ENCODE measurements around the gene ARHGAP26.

DNA sequence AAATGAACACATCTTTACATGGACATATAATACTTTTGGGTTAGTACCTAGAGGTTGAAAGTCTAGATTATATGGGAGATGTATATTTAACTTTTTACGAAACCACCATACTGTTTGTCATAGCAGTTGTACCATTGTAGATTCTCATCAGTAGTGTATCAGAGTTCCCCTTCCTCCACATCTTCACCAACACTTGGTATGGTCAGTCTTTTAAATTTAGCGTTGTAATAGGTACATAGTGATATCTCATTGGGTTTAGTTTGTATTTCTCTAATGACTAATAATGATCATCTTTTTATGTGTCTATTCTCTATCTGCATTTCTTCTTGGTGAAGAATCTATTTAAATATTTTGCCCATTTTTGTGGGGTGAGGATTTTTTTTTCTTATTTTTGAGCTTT, 495.8 kb downstream of the ARHGAP26 start:
- TF ChIP-seq, protein P1, sequence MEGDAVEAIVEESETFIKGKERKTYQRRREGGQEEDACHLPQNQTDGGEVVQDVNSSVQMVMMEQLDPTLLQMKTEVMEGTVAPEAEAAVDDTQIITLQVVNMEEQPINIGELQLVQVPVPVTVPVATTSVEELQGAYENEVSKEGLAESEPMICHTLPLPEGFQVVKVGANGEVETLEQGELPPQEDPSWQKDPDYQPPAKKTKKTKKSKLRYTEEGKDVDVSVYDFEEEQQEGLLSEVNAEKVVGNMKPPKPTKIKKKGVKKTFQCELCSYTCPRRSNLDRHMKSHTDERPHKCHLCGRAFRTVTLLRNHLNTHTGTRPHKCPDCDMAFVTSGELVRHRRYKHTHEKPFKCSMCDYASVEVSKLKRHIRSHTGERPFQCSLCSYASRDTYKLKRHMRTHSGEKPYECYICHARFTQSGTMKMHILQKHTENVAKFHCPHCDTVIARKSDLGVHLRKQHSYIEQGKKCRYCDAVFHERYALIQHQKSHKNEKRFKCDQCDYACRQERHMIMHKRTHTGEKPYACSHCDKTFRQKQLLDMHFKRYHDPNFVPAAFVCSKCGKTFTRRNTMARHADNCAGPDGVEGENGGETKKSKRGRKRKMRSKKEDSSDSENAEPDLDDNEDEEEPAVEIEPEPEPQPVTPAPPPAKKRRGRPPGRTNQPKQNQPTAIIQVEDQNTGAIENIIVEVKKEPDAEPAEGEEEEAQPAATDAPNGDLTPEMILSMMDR (IDR thresholded peaks at IDR 0.05) = no peak
- no peak for TF ChIP-seq POLR2A (IDR thresholded peaks at IDR 0.05)

Measured in lower leg skin (tissue), 3 donors.